HCT116 (cell line): Measurements from ENCODE around the gene KCNC3.

Source experiments
- CEBPB ChIP-seq: IDR thresholded peaks from 2 replicates; pipeline ENCODE4 v1.6.1; 2012; ENCODE audit warnings: low read depth
- RAD21 ChIP-seq: IDR thresholded peaks from 2 replicates; pipeline ENCODE4 v1.6.1; 2012; ENCODE audit warnings: low read depth, mild to moderate bottlenecking
- TF ChIP-seq, protein P1 (sequence below), 3 experiments: fragments of 200-600 bp in 1 of 3; sonication (generic) in 1 of 3; IDR thresholded peaks in 2 of 3; conservative IDR thresholded peaks in 1 of 3; 2 replicates each; pipeline ENCODE4 v1.5.1; 2012 to 2017; ENCODE audit warnings: low read depth in 2 of 3, low read length in 2 of 3, antibody characterized with exemption in 1 of 3, borderline replicate concordance in 1 of 3, control low read depth in 1 of 3, mild to moderate bottlenecking in 1 of 3, mixed read lengths in 1 of 3, mixed run types in 1 of 3, moderate library complexity in 1 of 3; ENCODE audit not compliant: insufficient read depth in 1 of 3

DNA sequence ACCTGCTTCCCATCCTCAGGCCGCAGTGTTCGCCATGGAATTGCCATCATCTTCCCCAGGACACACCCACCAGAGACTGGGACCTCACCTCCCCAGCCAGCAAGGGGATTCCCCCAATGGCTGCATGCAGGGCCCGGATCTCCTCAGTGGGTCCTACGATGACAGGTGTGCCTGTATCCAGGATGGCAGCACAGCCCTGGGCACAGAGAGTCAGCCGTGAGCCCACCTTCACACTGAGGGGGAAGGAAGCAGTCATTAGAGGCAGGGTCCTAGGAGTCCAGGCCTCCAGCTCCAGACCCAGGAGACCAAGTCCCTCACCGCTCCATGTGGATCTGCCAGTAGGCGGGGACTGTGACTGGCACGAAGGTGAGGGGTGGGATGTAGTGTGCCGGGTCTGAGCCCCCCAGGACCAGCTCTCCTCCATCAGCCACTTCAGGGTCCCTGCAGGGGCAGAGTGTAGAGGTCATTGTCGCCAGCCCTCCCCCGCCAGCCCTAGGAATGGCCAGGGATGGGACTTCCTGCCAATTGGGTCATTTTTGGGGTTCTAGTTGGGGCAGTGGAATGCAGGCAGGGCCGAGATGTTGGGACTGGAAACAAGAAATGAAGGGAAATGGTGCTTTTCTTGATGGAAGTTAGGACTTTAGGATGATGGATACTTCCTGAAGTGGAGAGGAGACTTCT is 5.7 kb upstream of the KCNC3 start:
- no peak for TF ChIP-seq CEBPB
- TF ChIP-seq, protein P1, sequence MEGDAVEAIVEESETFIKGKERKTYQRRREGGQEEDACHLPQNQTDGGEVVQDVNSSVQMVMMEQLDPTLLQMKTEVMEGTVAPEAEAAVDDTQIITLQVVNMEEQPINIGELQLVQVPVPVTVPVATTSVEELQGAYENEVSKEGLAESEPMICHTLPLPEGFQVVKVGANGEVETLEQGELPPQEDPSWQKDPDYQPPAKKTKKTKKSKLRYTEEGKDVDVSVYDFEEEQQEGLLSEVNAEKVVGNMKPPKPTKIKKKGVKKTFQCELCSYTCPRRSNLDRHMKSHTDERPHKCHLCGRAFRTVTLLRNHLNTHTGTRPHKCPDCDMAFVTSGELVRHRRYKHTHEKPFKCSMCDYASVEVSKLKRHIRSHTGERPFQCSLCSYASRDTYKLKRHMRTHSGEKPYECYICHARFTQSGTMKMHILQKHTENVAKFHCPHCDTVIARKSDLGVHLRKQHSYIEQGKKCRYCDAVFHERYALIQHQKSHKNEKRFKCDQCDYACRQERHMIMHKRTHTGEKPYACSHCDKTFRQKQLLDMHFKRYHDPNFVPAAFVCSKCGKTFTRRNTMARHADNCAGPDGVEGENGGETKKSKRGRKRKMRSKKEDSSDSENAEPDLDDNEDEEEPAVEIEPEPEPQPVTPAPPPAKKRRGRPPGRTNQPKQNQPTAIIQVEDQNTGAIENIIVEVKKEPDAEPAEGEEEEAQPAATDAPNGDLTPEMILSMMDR (IDR thresholded peaks at IDR 0.05 in 2 of 3, conservative IDR thresholded peaks at IDR 0.05 in 1 of 3; ENCODE audit: borderline replicate concordance in 1 of 3, insufficient read depth in 1 of 3, low read depth in 2 of 3, low read length in 2 of 3), result no peak
- TF ChIP-seq RAD21, result no peak
